Chondrocyte (in vitro differentiated cells): ENCODE measurements around the gene CDC42BPB. TPM values are rescaled to one million over a fixed set of nuclear protein-coding genes. Genes with fewer than 3 reads are reported as not detected.
A peak's percentile ranks its signal among the peaks of the same experiment; 100 is the strongest.

Experiments
- DNase-seq: peaks from one replicate; pipeline ENCODE4 v3.0.0; 2021; ENCODE audit warnings: mixed read lengths, low spot score
- H3K27ac Mint-ChIP-seq: one replicate; pipeline ENCODE4 v1.8.0; 2021; ENCODE audit warnings: mild to moderate bottlenecking, moderate library complexity, mixed read lengths; ENCODE audit not compliant: unreplicated experiment
- H3K27me3 Mint-ChIP-seq: 2 replicates; pipeline ENCODE4 v1.8.0; 2021; ENCODE audit warnings: low read depth, mixed read lengths
- H3K36me3 Mint-ChIP-seq: 2 replicates; pipeline ENCODE4 v1.8.0; 2021; ENCODE audit warnings: low read depth, mixed read lengths
- H3K4me1 Mint-ChIP-seq: 2 replicates; pipeline ENCODE4 v1.8.0; 2021; ENCODE audit warnings: low read depth, mild to moderate bottlenecking, mixed read lengths
- H3K4me3 Mint-ChIP-seq: one replicate; pipeline ENCODE4 v1.8.0; 2021; ENCODE audit warnings: mild to moderate bottlenecking, moderate library complexity, mixed read lengths; ENCODE audit not compliant: unreplicated experiment
- H3K9me3 Mint-ChIP-seq: 2 replicates; pipeline ENCODE4 v1.8.0; 2021; ENCODE audit warnings: low read depth, mixed read lengths
- total RNA-seq: library from RNA; stranded (reverse); gene quantifications from 3 replicates; pipeline ENCODE4 v1.2.1, GENCODE V29; 2021
- TF ChIP-seq, protein P1 (sequence below): fragments of 200-600 bp; sonication (generic); IDR thresholded peaks from 2 replicates; pipeline ENCODE4 v1.5.0; 2021; ENCODE audit warnings: antibody characterized with exemption, mild to moderate bottlenecking, moderate library complexity

The CDC42BPB gene
- total RNA-seq, 1 donor from 2014 or later, result 106 TPM

- Mint-ChIP-seq H3K9me3 (no peaks in the 10 kb centered on the region), H3K4me3 (no peak overlapping the region), H3K4me1 (peaks cover 6% of the 10 kb centered on the region), H3K27me3 (no peaks in the 10 kb centered on the region), H3K36me3 (peaks cover 20% of the 10 kb centered on the region), H3K27ac (no peak overlapping the region)
- TF ChIP-seq, protein P1, sequence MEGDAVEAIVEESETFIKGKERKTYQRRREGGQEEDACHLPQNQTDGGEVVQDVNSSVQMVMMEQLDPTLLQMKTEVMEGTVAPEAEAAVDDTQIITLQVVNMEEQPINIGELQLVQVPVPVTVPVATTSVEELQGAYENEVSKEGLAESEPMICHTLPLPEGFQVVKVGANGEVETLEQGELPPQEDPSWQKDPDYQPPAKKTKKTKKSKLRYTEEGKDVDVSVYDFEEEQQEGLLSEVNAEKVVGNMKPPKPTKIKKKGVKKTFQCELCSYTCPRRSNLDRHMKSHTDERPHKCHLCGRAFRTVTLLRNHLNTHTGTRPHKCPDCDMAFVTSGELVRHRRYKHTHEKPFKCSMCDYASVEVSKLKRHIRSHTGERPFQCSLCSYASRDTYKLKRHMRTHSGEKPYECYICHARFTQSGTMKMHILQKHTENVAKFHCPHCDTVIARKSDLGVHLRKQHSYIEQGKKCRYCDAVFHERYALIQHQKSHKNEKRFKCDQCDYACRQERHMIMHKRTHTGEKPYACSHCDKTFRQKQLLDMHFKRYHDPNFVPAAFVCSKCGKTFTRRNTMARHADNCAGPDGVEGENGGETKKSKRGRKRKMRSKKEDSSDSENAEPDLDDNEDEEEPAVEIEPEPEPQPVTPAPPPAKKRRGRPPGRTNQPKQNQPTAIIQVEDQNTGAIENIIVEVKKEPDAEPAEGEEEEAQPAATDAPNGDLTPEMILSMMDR, result no peak
- DNase-seq, result no peak
Observed at GRCh38 chr14:102931580-102932285, 125.6 kb downstream of the CDC42BPB start.

DNA sequence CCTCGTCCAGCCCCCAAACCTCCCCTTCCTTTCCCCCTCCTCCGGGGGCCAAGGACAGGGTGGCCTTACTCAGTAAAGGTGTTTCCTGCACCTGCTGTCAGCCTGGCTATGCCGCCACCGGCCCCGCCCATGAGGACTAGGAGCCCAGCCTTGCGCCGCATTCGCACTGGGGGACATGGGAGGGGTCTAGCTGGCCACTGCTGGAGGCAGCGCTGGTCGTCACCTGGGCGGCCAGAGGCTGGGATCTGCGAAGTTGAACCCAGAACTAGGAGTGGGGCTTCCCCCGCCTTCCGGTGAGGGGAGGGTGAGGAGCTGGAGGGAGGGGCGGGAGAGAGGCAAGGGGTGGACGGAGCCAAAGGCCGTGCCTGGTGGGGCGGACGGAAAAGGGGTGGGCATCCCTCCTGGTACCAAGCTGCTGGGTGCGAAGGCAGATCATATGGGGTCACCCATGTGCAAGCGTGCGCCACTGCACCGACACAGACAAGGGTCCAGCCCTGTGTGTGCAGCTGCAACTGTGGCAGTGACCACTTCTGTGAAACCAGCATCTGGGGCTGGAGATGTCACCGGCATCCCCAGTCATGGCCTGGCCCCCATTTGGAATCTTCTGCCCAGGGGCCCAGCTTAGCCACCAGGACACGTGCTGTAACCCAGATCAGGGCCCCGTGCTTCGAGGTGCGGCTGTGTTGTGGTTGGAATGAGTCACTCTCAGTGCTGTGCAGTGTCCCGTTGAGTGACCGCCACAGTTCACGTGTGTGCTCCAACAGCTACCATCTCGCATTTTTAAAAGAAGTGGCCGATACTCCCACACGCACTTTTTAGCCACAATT is 126.4 kb downstream of the CDC42BPB start:
- peaks cover 6% of the 10 kb centered on the region for H3K4me1 Mint-ChIP-seq
- H3K36me3 Mint-ChIP-seq, result peaks cover 20% of the 10 kb centered on the region
- no peaks in the 10 kb centered on the region for H3K27me3 Mint-ChIP-seq
- H3K27ac Mint-ChIP-seq, result no peak overlapping the region
- H3K4me3 Mint-ChIP-seq, result no peak overlapping the region
- peak; percentile 91 for DNase-seq
- TF ChIP-seq, protein P1, result no peak
- H3K9me3 Mint-ChIP-seq, result no peaks in the 10 kb centered on the region

GRCh38 chr14:102930138-102930752 is 127.1 kb downstream of the CDC42BPB start:
- H3K36me3 Mint-ChIP-seq, result peaks cover 20% of the 10 kb centered on the region
- H3K27me3 Mint-ChIP-seq, result no peaks in the 10 kb centered on the region
- H3K4me1 Mint-ChIP-seq, result peaks cover 6% of the 10 kb centered on the region
- TF ChIP-seq, protein P1, result peak; percentile 43
- no peaks in the 10 kb centered on the region for H3K9me3 Mint-ChIP-seq
- DNase-seq, result no peak
- H3K4me3 Mint-ChIP-seq, result no peak overlapping the region
- no peak overlapping the region for H3K27ac Mint-ChIP-seq

- peaks cover 16% of the 10 kb centered on the region for H3K36me3 Mint-ChIP-seq
- no peaks in the 10 kb centered on the region for H3K27me3 Mint-ChIP-seq
- no peak overlapping the region for H3K4me3 Mint-ChIP-seq
- H3K9me3 Mint-ChIP-seq, result no peaks in the 10 kb centered on the region
- TF ChIP-seq, protein P1, result no peak
- DNase-seq, result no peak
- H3K27ac Mint-ChIP-seq, result no peak overlapping the region
- peaks cover 6% of the 10 kb centered on the region for H3K4me1 Mint-ChIP-seq
Observed at GRCh38 chr14:102929241-102930137, 127.9 kb downstream of the CDC42BPB start.
